Measurements from ENCODE around the gene IFT27.

The IFT27 gene

DNA sequence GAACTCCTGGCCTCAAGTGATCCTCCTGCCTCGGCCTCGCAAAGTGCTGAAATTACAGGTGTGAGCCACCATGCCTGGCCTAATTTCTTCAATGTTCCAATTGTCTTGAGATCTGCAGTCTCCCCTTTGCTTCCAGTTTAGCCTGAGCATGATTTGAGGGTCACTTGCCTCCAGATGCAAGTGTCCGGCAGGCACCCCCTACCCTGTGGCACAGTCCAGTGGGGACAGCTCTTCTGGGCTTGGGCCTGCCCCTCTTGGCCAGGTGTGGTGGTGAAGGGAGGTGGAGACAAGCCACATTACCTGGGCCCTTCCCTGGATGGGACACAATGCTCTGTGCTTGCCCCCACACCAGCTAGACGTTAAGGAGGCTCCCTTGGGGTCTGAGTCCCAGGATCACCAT is 51.1 kb downstream of the IFT27 start:
- no peak for DNase-seq (ENCODE audit: low read depth)

DNA sequence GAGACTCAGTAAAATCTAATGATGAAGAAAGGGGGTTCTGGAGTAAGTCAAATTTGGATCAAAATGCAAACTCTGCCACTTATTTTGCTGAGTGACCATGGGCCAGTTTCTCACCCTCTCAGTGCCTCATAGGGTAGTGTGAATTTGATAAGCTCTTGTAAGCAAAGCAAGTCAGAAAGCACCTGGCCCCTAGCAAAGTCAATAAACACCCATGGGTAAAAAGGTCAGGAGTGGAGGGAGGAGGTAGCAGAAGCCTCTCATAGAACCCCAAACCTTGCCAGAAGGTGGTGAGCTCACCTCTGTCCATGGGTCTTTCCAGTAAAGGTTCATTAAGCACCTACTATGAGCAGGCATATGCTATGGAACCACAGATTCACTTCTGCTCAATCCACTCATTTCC is 53.9 kb downstream of the IFT27 start:
- DNase-seq (ENCODE audit: low read depth), result no peak

DNA sequence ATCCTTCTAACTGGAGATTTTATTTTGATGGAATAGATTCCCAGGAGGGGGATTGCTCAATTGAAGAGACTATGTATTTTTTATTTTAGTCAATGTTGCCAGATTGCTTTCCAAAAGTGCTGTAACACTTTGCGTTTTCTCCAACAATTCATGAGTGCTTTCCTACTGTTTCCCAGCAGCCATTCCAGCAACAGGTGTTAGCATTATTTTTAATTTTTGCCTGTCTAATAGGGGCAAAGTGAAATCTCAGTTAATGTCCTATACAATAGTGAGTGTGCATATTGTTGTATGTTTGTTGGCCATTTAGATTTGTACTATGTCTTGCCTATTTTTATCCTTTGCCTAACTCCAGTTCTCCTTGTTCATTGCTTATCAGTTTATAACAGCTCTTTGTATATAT is 60.3 kb downstream of the IFT27 start:
- no peak for DNase-seq (ENCODE audit: low read depth)

DNA sequence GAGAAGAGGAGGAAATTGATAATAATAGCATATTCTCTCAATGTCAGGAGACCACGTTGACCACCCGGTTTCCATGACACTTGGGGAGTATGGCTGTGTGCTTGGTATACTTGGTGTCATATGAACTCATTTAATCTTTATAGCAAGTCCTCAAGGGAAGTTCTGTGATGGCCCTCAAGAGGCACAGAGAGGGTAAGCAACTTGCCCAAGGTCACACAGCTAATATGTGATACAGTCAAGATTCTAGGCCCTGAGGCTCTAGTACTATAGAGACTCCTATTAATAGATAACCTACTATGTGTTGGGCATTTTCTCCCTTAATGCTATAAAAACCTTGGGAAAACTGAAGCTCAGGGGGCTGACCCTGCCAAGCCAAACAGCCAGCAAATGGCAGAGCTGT is 61.8 kb downstream of the IFT27 start:
- no peak for DNase-seq (ENCODE audit: low read depth)

DNA sequence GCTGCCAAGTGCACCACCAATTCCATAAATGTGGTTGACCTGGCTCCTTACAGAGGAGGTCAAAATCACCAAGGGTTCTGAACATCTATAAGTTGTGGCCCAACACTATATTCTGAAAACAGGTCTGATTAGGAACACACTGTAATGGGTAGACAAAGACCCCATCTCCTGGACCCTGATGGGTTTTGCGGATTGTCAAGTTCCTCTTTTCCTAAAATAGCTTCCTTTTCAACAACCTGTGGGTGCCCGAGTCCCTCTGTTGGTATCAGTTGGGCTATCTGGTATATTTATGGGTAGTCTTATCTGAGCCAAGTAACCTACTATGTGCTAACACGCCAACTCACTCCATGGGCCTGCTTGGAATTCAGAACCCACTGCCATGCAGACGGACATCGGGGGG is 62.5 kb downstream of the IFT27 start:
- no peak for DNase-seq (ENCODE audit: low read depth)

Data from amniotic epithelial cell (primary cell).